Midbrain (tissue), 1 donor: ENCODE data around the gene RFC3.

ENCODE experiments used
- DNase-seq: peaks from one replicate; lab custom pipeline; 2025; lab: John Stamatoyannopoulos, UW

The RFC3 gene

GRCh38 chr13:33867472-33867871 is 49.5 kb downstream of the RFC3 start:
- no peak for DNase-seq

- DNase-seq, result no peak
These were observed 50.5 kb downstream of the RFC3 start for GRCh38 chr13:33868343-33868994.

- DNase-seq, result no peak
These were observed 51.1 kb downstream of the RFC3 start for GRCh38 chr13:33869005-33869404.

- DNase-seq, result no peak
These were observed 52.2 kb downstream of the RFC3 start for GRCh38 chr13:33870046-33870668.

GRCh38 chr13:33871207-33872004 is 53.5 kb downstream of the RFC3 start:
- no peak for DNase-seq

- DNase-seq, result no peak
These were observed 54.0 kb downstream of the RFC3 start for GRCh38 chr13:33872005-33872351.

- no peak for DNase-seq
These were observed 55.4 kb downstream of the RFC3 start for GRCh38 chr13:33873251-33873908.

- DNase-seq, result no peak
These were observed 56.9 kb downstream of the RFC3 start for GRCh38 chr13:33874871-33875270.

- no peak for DNase-seq
These were observed 57.9 kb downstream of the RFC3 start for GRCh38 chr13:33875618-33876401.

- no peak for DNase-seq
These were observed 58.9 kb downstream of the RFC3 start for GRCh38 chr13:33876716-33877394.

GRCh38 chr13:33879118-33879517 is 61.2 kb downstream of the RFC3 start:
- DNase-seq, result no peak

- no peak for DNase-seq
These were observed 64.9 kb downstream of the RFC3 start for GRCh38 chr13:33882804-33883203.

- no peak for DNase-seq
These were observed 66.7 kb downstream of the RFC3 start for GRCh38 chr13:33884531-33885220.
